GM18909 (cell line): ENCODE data around the gene SMIM12.

Experiments used
- ATAC-seq: cut with Tn5 transposase; IDR thresholded peaks from one replicate; pipeline ENCODE4 v1.9.1; 2021; ENCODE audit warnings: mild to moderate bottlenecking; ENCODE audit not compliant: unreplicated experiment, poor library complexity

Gene SMIM12, protein sequence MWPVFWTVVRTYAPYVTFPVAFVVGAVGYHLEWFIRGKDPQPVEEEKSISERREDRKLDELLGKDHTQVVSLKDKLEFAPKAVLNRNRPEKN

DNA sequence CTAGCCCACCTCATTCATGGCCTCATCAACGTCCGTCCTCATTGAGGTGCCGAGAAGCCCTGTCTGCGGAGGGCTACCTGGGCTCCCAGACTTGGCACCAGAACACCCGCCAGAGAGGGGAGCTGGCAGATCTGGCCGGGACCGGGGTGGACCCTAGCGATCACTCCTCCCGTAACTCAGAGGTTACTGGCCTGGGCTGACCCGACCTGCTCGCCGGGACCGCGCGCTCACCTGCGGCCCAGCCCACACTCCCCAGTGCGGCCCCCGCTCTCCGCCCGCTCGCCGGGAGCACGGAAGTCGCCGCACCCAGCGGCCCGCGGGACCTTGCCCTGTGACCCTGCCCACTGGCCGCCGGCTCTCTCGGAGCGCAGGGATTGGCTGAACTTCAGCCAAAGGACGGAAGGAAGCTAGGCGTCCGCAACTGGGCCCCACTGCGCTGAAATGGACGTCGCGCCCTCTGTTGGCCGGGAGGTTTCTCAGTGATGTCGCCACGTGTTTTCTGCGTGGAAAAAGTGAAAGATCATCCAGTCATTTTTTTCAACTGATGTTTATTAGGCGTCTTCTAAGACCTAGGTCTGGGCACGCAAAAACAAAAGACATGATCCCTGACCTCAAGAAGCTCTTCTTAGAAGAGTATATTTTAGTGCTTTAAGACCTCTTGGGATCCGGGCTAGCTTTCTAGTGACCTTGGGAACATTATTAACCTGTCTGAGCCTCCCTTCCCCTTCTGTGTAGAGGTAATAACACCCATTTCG is at the start of gene SMIM12:
Gene SMIM12, minus strand, starts transcription at position 304 of the 755 bp plus-strand sequence. CDS start 3,772 bp downstream, outside the sequence.
- peak; percentile 96 for ATAC-seq

DNA sequence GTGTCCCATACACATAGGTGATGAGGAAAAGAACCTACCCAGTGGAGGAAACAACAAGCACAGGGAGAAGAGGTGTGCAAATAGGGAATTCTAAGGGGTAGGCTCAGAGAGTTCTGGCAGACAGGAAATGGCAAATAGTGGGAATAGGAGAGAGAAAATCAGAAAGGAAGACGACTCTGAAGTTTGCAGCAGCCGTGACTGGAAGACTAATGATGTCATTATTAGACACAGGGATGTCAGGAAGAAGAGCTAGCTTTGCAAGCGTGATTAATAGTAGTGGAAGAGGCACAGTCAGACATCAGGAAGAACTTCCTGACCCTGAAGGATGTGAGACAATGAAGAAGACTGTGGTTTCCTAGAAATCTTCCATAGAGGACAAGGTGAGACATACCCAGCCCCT is 48.8 kb upstream of the SMIM12 start:
- ATAC-seq, result no peak

DNA sequence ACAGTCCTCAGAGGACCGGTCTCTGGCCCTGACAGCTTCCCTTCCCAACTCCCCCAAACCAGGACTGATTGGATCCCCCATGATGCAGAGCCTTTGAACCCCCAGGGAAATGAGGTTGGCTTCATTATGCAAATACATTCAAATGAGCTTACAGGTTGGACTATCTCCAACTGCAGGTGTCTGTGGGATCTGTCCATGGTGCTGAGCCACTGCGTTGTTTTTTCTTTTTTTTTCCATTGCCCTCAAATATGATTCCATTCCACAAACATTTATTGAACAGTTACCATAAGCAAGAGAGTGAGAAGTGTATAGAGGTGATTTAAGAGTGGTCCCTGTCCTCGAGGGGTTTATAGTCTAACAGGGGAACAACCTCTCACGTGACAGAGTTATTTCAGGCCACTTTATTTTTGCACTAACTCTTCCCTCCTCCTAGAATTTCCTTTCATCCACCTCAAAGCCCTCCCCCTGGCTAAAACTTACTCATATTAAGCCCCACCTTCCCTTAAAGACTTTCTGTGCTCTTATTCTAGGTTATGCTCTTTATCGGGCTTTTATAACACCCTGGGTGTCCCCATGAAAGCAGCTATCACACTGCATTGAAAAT is 48.0 kb upstream of the SMIM12 start:
- no peak for ATAC-seq

DNA sequence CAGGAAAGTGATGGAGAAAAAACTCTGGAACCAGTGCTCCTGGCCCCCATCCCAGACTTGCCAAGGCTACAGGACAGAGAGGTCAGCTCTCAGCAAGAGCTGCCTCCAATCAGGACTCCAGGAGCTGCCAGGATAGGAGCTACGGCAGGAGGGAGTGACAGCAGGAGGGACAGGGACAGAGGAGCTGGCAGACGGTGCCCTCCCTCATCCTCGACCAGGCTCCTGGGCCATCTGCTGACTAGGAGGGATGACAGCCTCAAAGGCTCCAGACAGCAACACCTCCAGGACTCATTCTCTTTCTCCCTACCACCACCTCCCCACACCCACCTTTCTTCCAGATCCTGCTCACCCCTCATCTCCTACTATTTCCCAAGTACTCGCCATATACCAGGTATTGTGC is 47.2 kb upstream of the SMIM12 start:
- no peak for ATAC-seq

DNA sequence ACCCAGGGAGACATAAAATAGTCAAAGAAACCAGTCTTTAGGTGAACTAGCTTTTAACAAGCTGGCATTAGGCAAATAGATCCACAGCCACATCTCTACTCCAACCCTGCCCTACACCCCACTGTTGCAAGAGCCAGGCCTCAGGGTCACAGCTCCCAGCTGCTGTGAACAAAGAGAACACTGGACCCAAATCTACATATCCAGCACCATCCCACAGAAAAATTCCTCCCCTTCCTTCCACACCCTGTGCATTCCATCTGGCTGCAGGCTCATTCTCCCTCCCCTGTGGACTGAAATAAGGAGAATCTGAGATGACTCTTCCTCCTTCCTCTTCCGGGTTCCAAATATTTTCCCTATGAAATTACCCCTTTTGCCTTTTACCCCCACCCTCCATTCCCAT is 46.7 kb upstream of the SMIM12 start:
- no peak for ATAC-seq

DNA sequence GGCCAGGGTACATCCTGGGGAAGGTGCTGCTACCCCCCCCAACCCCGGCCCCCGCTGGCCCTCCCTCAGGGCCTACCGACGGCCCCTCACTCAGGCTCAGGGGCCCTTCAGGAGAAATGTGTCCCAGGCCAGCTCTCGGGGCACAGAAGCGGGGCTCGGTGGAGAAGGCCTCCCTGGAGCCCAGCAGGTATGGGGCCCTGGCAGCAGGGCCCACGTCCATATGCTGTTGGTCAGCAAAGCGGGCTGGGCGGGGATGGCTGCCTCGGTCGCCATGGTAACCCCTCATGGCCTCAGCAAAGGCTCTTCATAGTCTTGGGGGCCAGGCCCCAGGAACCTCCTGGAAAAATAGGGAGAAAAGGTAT is 45.5 kb upstream of the SMIM12 start:
- no peak for ATAC-seq

DNA sequence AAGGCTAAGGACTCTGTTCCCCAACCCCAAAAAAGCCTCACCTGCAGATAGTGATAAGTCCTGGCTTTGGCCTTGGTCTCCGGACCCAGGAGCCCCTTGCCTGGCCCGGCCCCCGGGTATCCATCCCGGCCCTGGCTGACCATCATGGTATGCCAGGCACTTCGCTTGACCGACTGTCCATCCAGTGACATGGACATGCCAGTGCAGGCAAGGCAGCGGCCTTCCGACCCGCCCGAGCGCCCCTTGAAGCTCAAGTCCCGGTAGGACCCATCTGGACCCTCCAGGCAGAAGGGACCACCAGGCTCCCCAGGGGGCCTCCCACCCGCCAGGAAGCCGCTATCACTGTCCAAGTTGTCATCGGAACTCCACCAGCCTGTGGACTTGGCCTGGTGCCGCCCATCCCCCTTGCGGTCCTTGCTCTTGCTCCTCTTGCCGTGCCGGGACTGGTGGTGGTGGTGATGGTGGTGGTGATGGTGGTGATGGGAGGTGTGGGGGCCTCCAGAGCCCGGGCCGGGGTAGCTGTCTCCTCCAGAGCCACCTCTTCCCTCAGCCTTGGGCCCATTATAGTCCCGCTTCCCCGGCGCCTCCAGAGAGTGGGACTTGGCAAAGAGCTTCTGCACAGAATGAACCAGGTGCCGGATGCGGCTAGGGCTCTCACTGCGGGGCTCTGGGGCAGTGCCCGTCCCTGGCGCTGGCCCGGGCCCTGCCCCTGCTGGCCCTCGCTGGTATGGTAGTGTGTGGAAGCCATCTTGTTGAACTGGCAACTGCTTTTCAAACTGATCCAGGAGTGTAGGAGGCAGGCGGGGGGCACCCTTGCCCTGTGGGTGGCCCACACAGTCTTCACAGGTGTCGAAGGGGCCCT is 44.9 kb upstream of the SMIM12 start:
- no peak for ATAC-seq

DNA sequence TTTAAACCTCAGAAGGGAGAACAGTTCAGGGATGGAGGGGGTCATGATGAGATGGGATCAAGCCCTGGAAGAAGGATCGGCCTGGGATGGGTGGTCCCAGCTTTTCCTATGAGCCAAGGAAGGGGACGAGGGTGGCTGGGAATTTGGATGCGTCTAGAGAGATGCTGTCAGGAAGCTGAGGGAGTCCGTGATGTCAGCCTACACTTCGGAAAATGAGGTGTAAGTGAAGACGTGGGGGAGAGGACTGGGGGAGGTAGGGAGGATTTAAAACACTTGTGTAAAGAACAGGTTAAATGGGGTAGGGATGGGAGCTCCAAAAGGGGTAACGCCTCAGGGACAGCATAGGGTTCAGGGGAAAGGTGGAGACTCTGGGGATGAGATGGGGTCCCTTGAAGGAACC is 42.4 kb upstream of the SMIM12 start:
- ATAC-seq, result no peak

DNA sequence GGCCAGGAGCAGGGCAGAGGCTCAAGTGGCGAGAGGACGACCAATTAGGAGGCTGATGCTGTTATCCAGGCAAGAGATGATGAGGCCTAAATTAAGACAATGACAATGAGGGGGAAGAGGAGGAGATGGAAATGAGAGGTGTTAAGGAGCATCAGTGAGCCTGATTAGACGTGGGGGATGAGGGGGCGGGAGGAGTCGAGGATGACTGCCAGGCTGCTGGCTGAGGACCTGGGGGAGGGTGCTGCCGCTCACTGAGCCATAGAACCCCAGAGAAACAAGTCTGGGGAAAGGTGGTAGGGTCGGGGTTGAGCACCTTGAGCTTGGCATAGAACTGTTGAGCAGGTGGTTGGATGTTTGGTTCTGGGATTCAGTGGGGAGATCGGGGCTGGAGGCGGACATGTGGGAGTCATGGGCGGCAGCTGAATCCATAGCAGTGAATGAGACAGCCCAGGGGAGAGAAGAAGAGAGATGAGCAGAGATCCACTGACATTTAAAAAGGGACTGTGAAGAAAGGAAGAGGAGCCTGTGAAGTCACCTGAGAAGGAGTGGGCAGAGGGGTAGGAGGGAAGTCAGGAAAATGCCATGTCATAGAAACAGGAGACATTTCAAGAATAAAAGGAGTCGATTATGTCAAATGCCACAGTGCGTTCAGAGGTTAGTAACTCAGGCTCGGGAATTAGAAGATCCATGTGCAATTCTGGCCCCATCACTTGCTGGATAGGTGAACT is 41.4 kb upstream of the SMIM12 start:
- no peak for ATAC-seq

DNA sequence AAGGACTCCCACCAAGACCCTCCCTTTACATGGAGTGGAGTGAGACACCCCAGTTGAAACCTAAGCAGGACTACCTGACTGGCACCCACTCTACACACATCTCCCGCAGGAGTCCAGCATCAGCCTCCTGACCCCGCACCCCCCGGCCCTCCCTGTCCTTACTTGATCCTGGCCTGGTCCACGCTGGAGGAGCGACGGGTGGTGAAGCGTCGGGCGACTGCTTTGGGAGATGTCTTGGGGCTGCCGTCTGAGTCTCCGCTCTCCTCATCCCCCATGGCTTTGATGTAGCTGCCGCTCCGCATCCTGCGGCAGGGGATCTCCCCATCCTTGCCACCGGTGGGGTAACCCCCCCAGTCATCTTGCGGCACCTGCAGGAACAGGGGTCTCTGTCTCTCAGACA is 40.4 kb upstream of the SMIM12 start:
- ATAC-seq, result no peak

DNA sequence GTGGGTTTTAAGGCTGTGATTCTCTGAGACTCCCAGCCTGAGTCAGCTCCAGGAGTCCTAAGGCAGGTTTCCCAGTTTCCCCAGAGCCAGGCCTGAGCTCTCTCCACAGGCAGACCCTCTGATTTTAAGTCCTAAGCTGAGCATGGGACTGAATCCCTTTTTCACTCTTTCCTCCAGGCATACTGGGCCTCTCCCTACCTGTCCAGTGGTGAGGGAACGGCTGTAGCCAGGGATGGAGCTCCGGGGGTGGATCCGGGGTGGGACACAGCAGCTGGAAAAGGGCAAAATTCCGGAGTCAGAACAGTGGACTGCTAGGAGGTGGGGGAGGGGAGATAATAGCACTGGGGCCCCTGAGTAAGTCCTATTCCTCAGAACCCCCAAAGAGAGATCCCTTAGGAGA is 39.9 kb upstream of the SMIM12 start:
- no peak for ATAC-seq

DNA sequence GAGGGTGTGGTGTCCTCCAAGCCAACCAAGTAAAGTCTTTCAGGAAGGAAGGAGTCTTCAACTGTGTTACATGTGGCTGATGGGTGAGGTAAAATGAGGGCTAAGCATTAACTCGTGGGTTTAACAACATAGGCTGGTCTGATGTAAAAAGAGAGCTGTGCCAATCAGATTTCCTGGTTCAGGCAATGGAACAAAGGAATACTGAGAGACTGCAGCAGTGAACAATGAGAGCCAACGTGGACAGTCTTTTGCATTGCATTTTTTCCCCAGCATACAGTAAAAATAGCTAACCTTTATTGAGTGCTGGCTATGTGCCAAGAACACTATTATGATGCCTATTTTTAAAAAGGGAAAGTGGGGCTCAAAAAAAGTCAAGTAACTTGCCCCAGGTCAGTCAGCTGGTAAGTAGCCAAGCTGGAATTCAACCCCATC is 38.8 kb upstream of the SMIM12 start:
- ATAC-seq, result no peak

DNA sequence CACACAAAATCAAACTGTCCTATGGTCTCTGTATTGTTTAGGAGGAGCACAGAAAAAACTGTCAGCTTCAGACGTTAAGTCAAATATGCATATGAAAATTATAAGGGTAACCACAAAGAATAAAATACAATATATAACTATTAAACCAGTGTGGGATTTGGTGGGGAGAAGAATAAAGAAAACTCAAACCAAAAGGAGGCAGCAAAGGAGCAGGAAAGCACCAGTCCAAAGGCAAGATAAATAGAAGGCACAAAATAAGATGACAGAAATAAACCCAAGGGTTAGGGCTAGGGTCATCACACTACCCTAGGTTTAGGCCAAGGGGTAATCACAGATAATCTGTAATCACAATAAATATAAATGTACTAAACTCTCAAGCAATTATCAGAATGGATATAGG is 37.1 kb upstream of the SMIM12 start:
- no peak for ATAC-seq

DNA sequence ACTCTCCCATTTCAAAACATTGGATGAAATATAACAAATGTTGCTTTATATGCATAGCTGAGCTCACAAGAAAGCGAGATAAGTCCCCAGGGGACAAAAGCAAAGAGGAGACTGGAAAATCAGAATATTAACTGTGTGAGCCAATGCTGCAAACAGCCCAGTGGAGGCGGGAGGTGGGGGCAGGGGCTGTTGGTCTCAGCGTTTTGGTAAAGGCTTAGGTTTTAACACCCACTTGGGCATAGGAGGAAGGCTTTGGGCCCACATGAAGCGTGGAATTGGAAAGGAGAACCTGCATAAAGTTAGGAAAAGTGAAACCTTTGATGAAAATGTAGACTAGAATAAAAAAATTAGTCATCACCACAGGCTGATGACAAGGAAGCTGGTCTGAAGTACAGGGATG is 30.2 kb upstream of the SMIM12 start:
- ATAC-seq, result no peak

DNA sequence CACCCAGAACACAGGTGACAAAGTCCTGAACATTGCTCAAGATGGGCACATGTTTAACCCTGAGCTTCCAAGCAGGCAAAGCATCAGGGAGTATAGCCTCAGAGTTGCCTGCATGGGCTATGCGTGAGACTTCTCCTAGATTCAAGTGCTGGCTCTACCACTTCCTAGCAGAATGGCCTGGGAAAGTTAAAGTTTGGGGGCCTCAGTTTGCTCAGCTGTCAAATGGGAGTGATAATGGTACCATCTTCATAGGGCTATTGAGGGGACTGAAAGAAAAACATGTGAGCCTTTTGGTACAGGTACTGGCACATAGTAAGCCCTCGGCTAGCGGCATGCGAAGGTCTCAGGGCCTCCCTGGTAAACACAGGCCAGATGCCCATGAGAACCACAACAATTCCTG is 28.0 kb upstream of the SMIM12 start:
- ATAC-seq, result no peak

DNA sequence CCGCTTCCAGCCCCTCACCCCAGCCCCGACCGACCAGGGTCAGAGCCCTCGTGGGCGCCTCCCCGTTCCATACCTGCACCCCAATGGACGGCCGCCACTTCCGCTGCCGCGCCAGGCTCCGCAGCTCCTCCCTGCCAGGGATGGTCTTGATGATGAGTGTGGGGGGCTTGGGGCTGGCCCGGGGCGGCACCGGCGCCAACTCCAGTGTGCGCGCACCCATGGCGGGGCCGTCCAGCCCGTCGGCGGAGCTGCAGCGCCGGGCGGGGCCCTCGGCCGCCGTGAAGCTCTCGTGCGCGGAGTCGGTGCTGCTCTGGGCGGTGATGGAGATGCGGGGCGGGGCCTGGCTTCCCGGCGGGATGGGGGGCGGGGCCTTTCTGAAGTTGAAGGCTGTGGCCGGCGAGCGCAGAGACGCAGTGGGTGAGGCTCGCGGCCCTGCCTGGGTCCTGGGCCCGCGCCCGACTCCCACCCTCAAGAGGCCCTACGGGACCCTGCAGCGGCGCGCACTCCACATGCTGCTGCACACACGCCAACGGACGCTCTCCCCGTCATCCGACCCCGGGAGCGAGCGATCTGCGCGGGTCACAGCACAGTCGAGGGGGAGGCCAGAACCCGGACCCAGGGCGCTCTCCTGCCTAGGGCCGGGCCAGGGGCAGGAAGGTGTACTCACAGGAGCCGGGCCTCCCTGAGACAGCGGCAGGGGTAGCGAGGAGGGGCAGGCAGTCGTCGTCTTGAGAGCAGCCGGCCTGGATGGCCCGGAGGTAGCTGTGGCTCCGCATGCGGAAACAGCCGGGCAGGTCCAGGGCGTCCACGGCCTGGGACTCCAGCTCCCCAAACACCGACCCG is 26.1 kb upstream of the SMIM12 start:
- ATAC-seq, result no peak

DNA sequence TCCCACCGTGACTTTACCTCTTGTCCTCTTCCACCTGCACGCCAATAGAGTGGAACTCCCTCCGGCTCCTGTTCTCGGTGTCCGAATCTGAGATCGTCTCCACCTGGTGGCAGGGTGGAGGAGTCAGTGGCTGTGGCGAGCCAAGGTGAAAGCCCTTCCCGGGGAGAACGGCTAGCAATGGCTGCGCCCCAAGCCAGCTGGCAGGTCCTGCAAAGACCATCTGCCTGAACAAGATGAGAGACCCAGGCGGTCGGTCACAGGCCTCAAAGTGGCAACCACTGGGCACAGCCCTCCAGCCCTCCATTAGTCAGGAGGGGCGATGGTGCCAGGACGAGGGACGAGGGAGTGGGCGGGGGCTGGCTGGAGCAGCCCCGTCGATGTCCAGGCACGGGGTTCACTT is 25.4 kb upstream of the SMIM12 start:
- no peak for ATAC-seq

DNA sequence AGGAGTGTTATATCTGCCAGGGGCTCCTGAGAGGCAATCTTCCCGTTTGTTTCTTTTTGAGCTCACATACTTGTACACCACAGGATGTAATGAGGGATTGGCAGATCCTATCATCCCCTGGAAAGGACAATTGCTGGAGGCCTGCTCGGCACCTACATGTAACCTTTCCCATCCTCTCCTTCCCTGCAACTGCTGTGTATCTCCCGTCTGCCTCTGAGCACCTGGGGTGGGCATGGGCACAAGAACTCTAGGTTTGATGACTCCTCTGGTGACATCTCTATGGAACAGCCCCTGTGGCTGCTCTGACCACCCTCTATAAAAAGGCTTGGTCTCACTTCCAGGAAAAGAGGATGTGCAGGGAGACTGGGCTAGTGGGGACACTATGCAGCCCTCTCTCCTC is 25.0 kb upstream of the SMIM12 start:
- no peak for ATAC-seq

DNA sequence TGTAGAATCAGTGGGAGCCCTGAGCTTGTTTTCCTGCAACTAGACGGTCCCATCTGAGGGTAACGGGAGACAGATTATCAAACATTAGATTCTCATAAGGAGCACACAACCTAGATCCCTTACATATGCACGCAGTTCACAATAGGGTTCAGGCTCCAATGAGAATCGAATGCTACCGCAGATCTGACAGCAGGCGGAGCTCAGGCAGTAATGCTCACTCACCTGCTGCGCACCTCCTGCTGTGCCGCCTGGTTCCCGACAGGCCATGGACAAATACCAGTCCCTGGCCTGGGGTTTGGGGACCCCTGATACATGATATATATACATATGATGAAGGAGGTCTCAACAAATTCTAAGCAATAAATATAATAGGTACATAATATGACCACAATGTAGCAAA is 19.7 kb upstream of the SMIM12 start:
- no peak for ATAC-seq

DNA sequence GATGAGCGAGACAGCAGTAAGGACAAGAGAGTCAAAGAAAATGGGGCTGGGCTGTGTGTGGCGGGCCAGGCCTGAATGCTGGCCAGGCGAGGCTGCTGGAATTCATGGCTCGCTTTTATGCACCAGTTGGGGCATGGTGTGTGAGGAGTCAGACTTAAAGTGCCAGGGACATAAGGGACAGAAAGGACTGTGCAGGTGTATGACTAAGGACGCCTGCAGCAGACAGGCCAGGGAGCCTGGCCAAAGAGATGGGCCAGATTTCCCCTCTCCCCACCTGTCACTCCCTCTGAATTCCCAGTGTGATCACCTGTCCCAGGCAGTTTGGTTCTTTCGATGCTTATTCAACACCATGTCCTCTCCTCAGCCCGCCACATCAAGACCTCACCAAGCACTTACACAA is 16.9 kb upstream of the SMIM12 start:
- ATAC-seq, result no peak
